ENCODE data around the gene DICER1. TPM values are rescaled to one million over a fixed set of nuclear protein-coding genes. Genes with fewer than 3 reads are reported as not detected.

DICER1 gene
- total RNA-seq, 1 donor from 2014 or later: 66.4 TPM

- intact Hi-C loops (cut with DNase I): no loop called here
- no peak for DNase-seq
- TF ChIP-seq, protein P1, sequence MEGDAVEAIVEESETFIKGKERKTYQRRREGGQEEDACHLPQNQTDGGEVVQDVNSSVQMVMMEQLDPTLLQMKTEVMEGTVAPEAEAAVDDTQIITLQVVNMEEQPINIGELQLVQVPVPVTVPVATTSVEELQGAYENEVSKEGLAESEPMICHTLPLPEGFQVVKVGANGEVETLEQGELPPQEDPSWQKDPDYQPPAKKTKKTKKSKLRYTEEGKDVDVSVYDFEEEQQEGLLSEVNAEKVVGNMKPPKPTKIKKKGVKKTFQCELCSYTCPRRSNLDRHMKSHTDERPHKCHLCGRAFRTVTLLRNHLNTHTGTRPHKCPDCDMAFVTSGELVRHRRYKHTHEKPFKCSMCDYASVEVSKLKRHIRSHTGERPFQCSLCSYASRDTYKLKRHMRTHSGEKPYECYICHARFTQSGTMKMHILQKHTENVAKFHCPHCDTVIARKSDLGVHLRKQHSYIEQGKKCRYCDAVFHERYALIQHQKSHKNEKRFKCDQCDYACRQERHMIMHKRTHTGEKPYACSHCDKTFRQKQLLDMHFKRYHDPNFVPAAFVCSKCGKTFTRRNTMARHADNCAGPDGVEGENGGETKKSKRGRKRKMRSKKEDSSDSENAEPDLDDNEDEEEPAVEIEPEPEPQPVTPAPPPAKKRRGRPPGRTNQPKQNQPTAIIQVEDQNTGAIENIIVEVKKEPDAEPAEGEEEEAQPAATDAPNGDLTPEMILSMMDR (IDR thresholded peaks at IDR 0.05): no peak
- no peak overlapping the region for H3K27ac ChIP-seq
- no peaks in the 10 kb centered on the region for H3K9me3 ChIP-seq
- H3K27me3 ChIP-seq (ENCODE audit: low read depth): no peaks in the 10 kb centered on the region
- peaks cover 30% of the 10 kb centered on the region for H3K4me1 ChIP-seq
- H3K4me3 ChIP-seq: no peak overlapping the region
- peaks cover 73% of the 10 kb centered on the region for H3K36me3 ChIP-seq
- ATAC-seq: no peak
Observed at GRCh38 chr14:95122621-95122945, 34.7 kb downstream of the DICER1 start.

DNA sequence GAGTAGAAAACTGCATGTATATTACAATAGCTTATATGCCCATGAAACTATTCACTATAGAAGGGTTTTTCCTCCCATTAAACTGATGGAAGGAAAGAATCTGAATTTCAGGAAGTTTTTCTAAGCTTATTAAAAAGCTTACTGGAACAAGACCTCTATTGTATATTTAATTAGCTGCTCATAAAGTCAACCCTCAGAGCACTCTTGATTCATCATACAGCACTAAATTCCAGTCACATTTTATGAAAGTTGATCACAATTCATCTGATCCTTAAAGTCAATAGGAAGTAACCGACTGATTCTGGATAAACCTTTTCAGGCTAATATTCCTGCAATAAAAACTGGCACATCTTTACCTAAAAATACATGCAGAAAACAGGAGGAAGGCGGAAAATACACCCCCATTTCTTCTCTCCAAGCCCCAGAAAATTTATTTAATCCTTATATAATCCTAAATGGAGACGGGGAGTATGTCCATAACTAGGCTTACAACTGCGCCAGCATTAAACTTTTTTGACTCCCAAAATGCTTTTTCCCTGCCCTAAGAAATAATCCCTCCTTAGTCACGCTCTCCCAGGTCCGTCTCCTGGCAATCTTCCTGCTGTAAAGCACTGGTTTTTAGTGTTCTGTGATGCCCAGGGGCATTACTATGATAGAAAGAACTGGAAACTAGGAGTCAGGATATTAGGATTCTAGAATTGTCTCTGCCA lies 35.3 kb downstream of the DICER1 start:
- TF ChIP-seq, protein P1 (IDR thresholded peaks at IDR 0.05): no peak
- Histone ChIP-seq H3K27me3 (ENCODE audit: low read depth) (no peaks in the 10 kb centered on the region), H3K36me3 (peaks cover 76% of the 10 kb centered on the region), H3K4me1 (peaks cover 27% of the 10 kb centered on the region), H3K4me3 (no peak overlapping the region), H3K9me3 (no peaks in the 10 kb centered on the region), H3K27ac (no peak overlapping the region)
- no peak for DNase-seq
- ATAC-seq: no peak
- intact Hi-C loops (cut with DNase I): no loop called here

DNA sequence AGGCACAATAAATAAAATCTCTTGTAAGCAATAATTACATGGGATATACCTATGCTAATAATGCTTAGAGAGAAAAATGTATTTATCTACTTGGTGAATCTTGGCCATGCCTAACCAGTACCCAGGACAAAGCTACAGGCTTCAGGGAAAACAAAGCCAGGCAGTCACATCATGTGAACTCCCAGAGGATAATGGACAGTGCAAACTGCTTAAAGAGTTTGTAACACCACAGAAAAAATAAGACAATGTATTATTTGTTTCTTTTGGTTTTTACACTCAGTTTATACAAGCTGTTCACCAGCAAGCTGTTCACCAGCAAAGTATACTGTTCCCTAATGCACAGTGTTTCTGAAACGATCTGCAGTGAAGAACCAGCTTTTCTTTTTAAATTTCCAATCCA lies 38.0 kb downstream of the DICER1 start:
- H3K4me3 ChIP-seq: no peak overlapping the region
- H3K27ac ChIP-seq: no peak overlapping the region
- no peaks in the 10 kb centered on the region for H3K27me3 ChIP-seq (ENCODE audit: low read depth)
- intact Hi-C loops (cut with DNase I): no loop called here
- peaks cover 8% of the 10 kb centered on the region for H3K4me1 ChIP-seq
- no peak for DNase-seq
- H3K9me3 ChIP-seq: no peaks in the 10 kb centered on the region
- TF ChIP-seq, protein P1 (IDR thresholded peaks at IDR 0.05): no peak
- ATAC-seq: no peak
- peaks cover 82% of the 10 kb centered on the region for H3K36me3 ChIP-seq

- TF ChIP-seq, protein P1 (IDR thresholded peaks at IDR 0.05): no peak
- no peak overlapping the region for H3K27ac ChIP-seq
- H3K4me1 ChIP-seq: no peaks in the 10 kb centered on the region
- H3K36me3 ChIP-seq: peaks cover 82% of the 10 kb centered on the region
- H3K9me3 ChIP-seq: no peaks in the 10 kb centered on the region
- intact Hi-C loops (cut with DNase I): no loop called here
- DNase-seq (no peak), ATAC-seq (no peak)
- no peaks in the 10 kb centered on the region for H3K27me3 ChIP-seq (ENCODE audit: low read depth)
- no peak overlapping the region for H3K4me3 ChIP-seq
Observed at GRCh38 chr14:95117937-95118721, 39.2 kb downstream of the DICER1 start.

- DNase-seq: no peak
- Histone ChIP-seq H3K27ac (no peak overlapping the region), H3K36me3 (peaks cover 98% of the 10 kb centered on the region), H3K4me3 (no peak overlapping the region), H3K9me3 (no peaks in the 10 kb centered on the region), H3K4me1 (no peaks in the 10 kb centered on the region), H3K27me3 (ENCODE audit: low read depth) (no peaks in the 10 kb centered on the region)
- no peak for ATAC-seq
- TF ChIP-seq, protein P1 (IDR thresholded peaks at IDR 0.05): no peak
- intact Hi-C loops (cut with DNase I): no loop called here
Observed at GRCh38 chr14:95113476-95113875, 43.9 kb downstream of the DICER1 start.
